ENCODE measurements around the gene PSMB10. TPM values are rescaled to one million over a fixed set of nuclear protein-coding genes. Genes with fewer than 3 reads are reported as not detected.

PSMB10 gene
- total RNA-seq, 1 experiment from 2014 or later: 39.5 TPM

DNA sequence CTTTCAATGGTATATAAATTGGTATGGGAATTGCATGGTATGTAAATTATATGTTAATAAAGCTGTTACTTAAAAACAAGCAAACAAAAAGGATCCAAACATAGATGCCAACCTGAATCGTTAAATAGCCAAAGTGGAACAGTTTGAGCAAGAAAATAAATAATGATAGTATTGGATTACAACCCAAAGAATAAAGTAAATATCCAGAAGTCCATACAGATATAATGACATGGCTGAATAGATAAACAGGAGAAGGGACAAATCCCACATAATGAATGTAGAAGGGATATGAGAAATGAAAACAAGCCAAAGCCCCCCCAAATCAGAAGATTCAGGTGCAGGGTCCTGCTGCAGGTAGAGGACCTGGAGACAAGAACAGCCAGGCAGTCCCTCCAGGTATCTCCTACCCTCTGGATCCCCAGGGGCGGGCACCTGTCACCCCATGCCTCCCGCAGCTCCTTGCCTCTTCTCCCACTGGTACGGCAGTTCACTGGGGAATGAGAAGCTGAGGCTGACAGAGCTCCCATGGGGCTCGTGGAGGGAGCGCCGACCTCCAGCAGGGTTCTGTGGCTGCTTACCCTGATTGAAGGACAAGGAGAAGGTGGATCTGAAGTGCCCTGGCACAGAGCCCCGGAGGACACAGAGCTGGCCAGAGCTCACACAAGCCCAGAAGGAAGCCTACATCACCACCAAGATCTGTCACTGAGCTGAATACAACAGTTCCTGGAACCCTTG, 17.2 kb upstream of the PSMB10 start:
- Histone ChIP-seq H3K27me3 (ENCODE audit: insufficient read depth, low read depth) (no peaks in the 10 kb centered on the region), H3K9me3 (ENCODE audit: insufficient read depth, low read depth) (no peaks in the 10 kb centered on the region), H3K36me3 (ENCODE audit: low read depth) (no peaks in the 10 kb centered on the region), H3K27ac (no peak overlapping the region), H3K4me1 (replicated peaks; ENCODE audit: insufficient read depth) (no peaks in the 10 kb centered on the region), H3F3A (ENCODE audit: insufficient read depth, low read depth) (no peaks in the 10 kb centered on the region), H4K20me1 (ENCODE audit: insufficient read depth) (no peaks in the 10 kb centered on the region; the same call in 1 of the 2 replicates), H3K79me2 (ENCODE audit: low read depth) (no peaks in the 10 kb centered on the region), H3K4me2 (no peak overlapping the region), H3K4me3 (no peak overlapping the region), H3K9me2 (ENCODE audit: insufficient read depth) (no peaks in the 10 kb centered on the region), H2AFZ (no peak overlapping the region)
- intact Hi-C loops (cut with micrococcal nuclease; ENCODE audit: unreplicated experiment): no loop called here
- ChIA-PET POLR2A (ENCODE audit: unreplicated experiment) (interaction anchor here (0.5 kb wide), 1 partner anchor 165 kb away, joined by 7 read pairs; no protein-coding TSS in a partner anchor), CTCF (interaction anchor here (0.6 kb wide), 1 partner anchor 263 kb away, joined by 4 read pairs; no protein-coding TSS in a partner anchor)
- BruUV-seq (replicated peaks): no TSS peak
- no peak for DNase-seq
- TF ChIP-seq, protein P1, sequence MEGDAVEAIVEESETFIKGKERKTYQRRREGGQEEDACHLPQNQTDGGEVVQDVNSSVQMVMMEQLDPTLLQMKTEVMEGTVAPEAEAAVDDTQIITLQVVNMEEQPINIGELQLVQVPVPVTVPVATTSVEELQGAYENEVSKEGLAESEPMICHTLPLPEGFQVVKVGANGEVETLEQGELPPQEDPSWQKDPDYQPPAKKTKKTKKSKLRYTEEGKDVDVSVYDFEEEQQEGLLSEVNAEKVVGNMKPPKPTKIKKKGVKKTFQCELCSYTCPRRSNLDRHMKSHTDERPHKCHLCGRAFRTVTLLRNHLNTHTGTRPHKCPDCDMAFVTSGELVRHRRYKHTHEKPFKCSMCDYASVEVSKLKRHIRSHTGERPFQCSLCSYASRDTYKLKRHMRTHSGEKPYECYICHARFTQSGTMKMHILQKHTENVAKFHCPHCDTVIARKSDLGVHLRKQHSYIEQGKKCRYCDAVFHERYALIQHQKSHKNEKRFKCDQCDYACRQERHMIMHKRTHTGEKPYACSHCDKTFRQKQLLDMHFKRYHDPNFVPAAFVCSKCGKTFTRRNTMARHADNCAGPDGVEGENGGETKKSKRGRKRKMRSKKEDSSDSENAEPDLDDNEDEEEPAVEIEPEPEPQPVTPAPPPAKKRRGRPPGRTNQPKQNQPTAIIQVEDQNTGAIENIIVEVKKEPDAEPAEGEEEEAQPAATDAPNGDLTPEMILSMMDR (conservative IDR thresholded peaks at IDR 0.05): no peak
- no peak for TF ChIP-seq EZH2 (IDR thresholded peaks at IDR 0.05; ENCODE audit: low read depth)

DNA sequence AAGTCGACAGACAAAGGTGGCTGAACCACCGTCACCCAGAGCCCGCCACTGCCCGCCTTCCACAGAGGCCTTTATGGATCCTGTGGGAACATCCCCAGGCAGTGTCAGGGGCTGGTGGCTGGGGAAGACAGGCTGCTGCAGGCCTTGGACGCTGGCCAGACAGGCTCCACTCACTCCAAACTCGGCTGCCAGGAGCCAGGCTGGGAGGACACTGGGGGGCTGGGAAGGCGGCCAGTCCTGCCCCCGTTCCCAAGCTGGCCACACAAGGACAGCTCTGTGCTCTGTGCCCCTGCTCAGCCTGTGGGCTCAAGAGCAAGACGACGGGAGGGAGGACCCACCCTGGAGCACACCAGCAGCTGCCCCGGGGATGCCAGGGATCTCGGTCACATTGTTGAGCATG, 14.8 kb upstream of the PSMB10 start:
- Histone ChIP-seq H4K20me1 (ENCODE audit: insufficient read depth) (no peaks in the 10 kb centered on the region; the same call in 1 of the 2 replicates), H3K27ac (no peak overlapping the region), H3K4me2 (no peak overlapping the region), H3K36me3 (ENCODE audit: low read depth) (no peaks in the 10 kb centered on the region), H3K4me3 (no peak overlapping the region), H3K9me2 (ENCODE audit: insufficient read depth) (no peaks in the 10 kb centered on the region), H3F3A (ENCODE audit: insufficient read depth, low read depth) (no peaks in the 10 kb centered on the region), H2AFZ (no peak overlapping the region), H3K27me3 (ENCODE audit: insufficient read depth, low read depth) (no peaks in the 10 kb centered on the region), H3K4me1 (replicated peaks; ENCODE audit: insufficient read depth) (no peaks in the 10 kb centered on the region), H3K9me3 (ENCODE audit: insufficient read depth, low read depth) (no peaks in the 10 kb centered on the region), H3K79me2 (ENCODE audit: low read depth) (no peaks in the 10 kb centered on the region)
- no TSS peak for BruUV-seq (replicated peaks)
- TF ChIP-seq EZH2 (IDR thresholded peaks at IDR 0.05; ENCODE audit: low read depth): no peak
- TF ChIP-seq, protein P1 (conservative IDR thresholded peaks at IDR 0.05): no peak
- ChIA-PET CTCF (no interaction called here), POLR2A (ENCODE audit: unreplicated experiment) (interaction anchor here (0.7 kb wide), 1 partner anchor 70 kb away, joined by 3 read pairs; no protein-coding TSS in a partner anchor)
- DNase-seq: no peak
- intact Hi-C loops (cut with micrococcal nuclease; ENCODE audit: unreplicated experiment): no loop called here

DNA sequence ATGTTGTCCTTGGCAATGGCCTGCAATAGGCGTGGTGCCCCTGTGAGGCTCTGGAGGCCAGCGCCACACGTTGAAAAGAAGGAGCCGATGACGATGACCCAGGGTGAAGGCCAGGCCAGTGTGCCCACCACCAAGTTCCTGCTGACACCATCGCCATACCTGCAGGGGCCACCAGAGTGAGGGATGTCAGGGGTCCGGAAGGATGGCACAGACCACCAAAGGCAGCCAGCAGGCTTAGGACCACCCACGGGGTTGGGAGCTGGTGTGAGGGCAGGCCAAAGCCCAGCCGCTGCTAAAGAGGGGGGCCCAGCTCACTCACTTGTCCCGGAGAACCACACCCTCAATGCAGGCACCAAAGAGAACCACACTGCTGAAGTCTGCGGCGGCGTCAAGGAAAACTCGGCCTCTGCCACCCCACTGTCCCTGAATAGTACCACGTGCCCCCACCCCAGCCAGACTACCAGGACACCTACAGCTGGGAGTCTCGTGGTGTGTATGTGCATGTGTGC, 13.7 kb upstream of the PSMB10 start:
- H3K4me2 ChIP-seq: no peak overlapping the region
- TF ChIP-seq, protein P1 (conservative IDR thresholded peaks at IDR 0.05): no peak
- no peak for TF ChIP-seq EZH2 (IDR thresholded peaks at IDR 0.05; ENCODE audit: low read depth)
- intact Hi-C loops (cut with micrococcal nuclease; ENCODE audit: unreplicated experiment): no loop called here
- POLR2A ChIA-PET (ENCODE audit: unreplicated experiment): no interaction called here
- CTCF ChIA-PET: no interaction called here
- no peak overlapping the region for H3K27ac ChIP-seq
- H3K9me2 ChIP-seq (ENCODE audit: insufficient read depth): no peaks in the 10 kb centered on the region
- no peaks in the 10 kb centered on the region for H3K27me3 ChIP-seq (ENCODE audit: insufficient read depth, low read depth)
- H3K4me3 ChIP-seq: no peak overlapping the region
- H3K4me1 ChIP-seq (replicated peaks; ENCODE audit: insufficient read depth): no peaks in the 10 kb centered on the region
- no peaks in the 10 kb centered on the region for H3F3A ChIP-seq (ENCODE audit: insufficient read depth, low read depth)
- no peaks in the 10 kb centered on the region; the same call in 1 of the 2 replicates for H4K20me1 ChIP-seq (ENCODE audit: insufficient read depth)
- H3K9me3 ChIP-seq (ENCODE audit: insufficient read depth, low read depth): no peaks in the 10 kb centered on the region
- H3K36me3 ChIP-seq (ENCODE audit: low read depth): no peaks in the 10 kb centered on the region
- no TSS peak for BruUV-seq (replicated peaks)
- no peak overlapping the region for H2AFZ ChIP-seq
- H3K79me2 ChIP-seq (ENCODE audit: low read depth): no peaks in the 10 kb centered on the region
- DNase-seq: no peak

Data from PC-9 (cell line).